T-helper 1 cell treated with Interleukin-12 subunit alpha and Interleukin-12 subunit beta and Interleukin-4 antibody, amounts not matched to agents 30 μg/mL and 1 μg/mL, for 36 hours (primary cell): ENCODE measurements around the gene SLAMF6.
A peak's percentile ranks its signal among the peaks of the same experiment; 100 is the strongest.
"Not testable (repeated sequence)": the region's sequence is repeated elsewhere in the genome, so short reads cannot be mapped to it uniquely, and the experiment has no call there.

ENCODE experiments used
- H3K27ac Mint-ChIP-seq: one replicate; pipeline ENCODE4 v1.8.0; 2021; ENCODE audit warnings: mild to moderate bottlenecking, mixed read lengths
- H3K27me3 Mint-ChIP-seq: one replicate; pipeline ENCODE4 v1.8.0; 2021; ENCODE audit warnings: low read depth, mixed read lengths
- H3K36me3 Mint-ChIP-seq: one replicate; pipeline ENCODE4 v1.8.0; 2021; ENCODE audit warnings: low read depth, mixed read lengths
- H3K4me1 Mint-ChIP-seq: one replicate; pipeline ENCODE4 v1.8.0; 2021; ENCODE audit warnings: low read depth, mixed read lengths
- H3K4me3 Mint-ChIP-seq: one replicate; pipeline ENCODE4 v1.8.0; 2021; ENCODE audit warnings: mild to moderate bottlenecking, moderate library complexity, mixed read lengths
- H3K9me3 Mint-ChIP-seq: one replicate; pipeline ENCODE4 v1.8.0; 2021; ENCODE audit warnings: mixed read lengths

The SLAMF6 gene

DNA sequence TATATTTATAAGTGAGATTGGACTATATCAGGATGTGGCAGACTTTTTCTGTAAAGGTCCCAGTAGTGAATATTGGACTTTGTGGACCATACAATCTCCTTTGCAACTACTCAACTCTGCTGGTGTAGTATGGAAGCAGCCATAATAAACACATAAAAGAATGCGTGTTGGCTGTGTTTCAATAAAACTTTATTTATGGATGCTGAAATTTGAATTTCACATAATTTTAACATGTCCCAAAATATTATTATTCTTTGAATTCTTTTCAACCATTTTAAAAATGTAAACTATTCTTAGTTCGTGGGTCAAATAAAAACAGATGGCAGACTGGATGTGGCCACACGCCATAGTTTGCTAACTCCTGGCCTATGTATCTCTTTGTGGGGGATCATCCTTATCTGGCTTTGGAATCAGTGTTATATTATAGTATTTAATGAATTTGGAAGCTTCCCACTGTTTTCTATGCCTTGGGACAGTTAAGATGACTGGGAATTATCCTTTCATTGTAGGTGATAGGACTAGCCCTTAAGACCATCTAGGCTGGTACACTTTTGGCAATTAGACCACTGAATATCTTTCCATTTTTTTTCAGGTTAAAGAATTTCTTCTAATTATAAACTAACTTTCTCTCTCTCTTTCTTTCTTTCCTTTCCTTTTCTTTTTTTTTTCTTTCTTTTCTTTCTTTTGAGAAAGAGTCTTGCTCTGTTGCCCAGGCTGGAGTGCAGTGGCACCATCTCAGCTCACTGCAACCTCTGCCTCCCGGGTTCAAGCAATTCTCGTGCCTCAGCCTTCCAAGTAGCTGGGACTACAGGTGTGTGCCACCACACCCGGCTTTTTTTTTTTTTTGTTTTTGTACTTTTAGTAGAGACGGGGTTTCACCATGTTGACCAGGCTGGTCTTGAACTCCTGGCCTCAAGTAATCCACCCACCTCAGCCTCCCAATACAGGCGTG is 14.9 kb upstream of the SLAMF6 start:
- no peak overlapping the region for H3K4me3 Mint-ChIP-seq
- H3K27me3 Mint-ChIP-seq = no peaks in the 10 kb centered on the region
- peaks cover 31% of the 10 kb centered on the region for H3K9me3 Mint-ChIP-seq
- peaks cover 16% of the 10 kb centered on the region for H3K36me3 Mint-ChIP-seq
- H3K4me1 Mint-ChIP-seq = peaks cover 31% of the 10 kb centered on the region
- H3K27ac Mint-ChIP-seq = no peak overlapping the region

DNA sequence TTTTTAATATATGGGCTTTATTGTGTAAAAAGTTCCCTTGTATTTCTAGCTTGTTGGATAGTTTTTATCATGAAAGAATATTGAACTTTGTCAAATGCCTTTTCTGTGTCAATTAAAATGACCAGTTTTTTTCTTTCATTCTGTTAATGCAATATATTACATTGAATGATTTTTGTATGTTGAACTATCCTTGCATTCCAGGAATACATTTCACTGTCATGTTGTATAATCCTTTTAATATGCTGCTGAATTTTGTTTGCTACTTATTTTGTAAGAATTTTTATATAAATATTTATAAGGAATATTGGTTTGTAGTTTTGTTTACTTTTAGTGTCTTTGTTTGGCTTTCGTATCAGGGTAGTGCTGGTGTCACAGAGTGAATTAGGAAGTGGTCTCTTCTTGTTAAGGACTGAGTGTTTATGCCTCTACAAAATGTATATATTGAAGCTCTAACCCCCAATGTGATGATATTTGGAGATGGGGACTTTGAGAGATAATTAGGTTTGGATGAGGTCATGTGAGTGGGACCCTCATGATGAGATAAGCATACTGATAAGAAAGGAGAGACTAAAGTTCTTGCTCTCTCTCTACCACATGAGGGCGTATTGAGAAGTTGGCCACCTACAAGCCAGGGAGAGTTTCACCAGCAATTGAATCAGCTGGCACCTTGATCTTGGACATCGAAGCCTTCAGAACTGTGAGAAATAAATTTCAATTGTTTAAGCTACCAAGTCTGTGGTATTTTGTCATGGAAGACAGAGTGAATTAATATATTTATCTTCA is 12.0 kb upstream of the SLAMF6 start:
- Mint-ChIP-seq H3K4me3 (no peak overlapping the region), H3K4me1 (peaks cover 15% of the 10 kb centered on the region), H3K9me3 (peaks cover 37% of the 10 kb centered on the region), H3K27me3 (no peaks in the 10 kb centered on the region), H3K36me3 (peaks cover 22% of the 10 kb centered on the region), H3K27ac (no peak overlapping the region)

DNA sequence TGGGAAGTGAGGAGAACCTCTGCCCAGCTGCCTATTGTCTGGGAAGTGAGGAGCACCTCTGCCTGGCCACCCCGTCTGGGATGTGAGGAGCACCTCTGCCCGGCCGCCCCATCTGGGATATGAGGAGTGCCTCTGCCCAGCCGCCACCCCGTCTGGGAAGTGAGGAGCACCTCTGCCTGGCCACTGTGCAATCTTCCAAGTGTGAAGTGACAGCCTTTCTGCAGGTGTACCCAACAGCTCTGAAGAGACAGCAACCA is 9.4 kb upstream of the SLAMF6 start:
- H3K4me3 Mint-ChIP-seq, H3K27ac Mint-ChIP-seq, H3K27me3 Mint-ChIP-seq: not testable (repeated sequence)
- peaks cover 37% of the 10 kb centered on the region for H3K36me3 Mint-ChIP-seq
- peaks cover 18% of the 10 kb centered on the region for H3K4me1 Mint-ChIP-seq
- peaks cover 53% of the 10 kb centered on the region for H3K9me3 Mint-ChIP-seq

DNA sequence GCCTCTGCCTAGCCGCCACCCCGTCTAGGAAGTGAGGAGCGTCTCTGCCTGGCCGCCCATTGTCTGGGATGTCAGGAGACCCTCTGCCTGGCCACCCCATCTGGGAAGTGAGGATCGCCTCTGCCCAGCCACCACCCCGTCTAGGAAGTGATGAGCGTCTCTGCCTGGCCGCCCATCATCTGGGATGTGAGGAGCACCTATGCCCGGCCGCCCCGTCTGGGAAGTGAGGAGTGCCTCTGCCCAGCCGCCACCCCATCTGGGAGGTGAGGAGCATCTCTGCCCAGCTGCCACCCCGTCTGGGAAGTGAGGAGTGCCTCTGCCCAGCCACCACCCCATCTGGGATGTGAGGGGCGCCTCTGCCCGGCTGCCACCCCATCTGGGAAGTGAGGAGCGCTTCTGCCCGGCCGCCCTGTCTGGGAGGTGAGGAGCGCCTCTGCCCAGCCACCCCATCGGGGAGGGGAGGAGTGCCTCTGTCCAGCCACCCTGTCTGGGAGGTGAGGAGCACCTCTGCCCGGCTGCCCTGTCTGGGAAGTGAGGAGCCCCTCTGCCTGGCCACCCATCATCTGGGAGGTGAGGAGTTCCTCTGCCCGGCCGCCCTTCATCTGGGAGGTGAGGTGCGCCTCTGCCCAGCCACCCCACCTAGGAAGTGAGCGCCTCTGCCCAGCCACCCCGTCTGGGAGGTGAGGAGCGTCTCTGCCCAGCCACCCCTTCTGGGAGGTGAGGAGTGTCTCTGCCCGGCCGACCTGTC is 8.9 kb upstream of the SLAMF6 start:
- Mint-ChIP-seq H3K36me3 (peaks cover 40% of the 10 kb centered on the region), H3K9me3 (peaks cover 55% of the 10 kb centered on the region), H3K4me1 (peaks cover 21% of the 10 kb centered on the region)
- H3K27me3 Mint-ChIP-seq, H3K4me3 Mint-ChIP-seq, H3K27ac Mint-ChIP-seq: not testable (repeated sequence)

DNA sequence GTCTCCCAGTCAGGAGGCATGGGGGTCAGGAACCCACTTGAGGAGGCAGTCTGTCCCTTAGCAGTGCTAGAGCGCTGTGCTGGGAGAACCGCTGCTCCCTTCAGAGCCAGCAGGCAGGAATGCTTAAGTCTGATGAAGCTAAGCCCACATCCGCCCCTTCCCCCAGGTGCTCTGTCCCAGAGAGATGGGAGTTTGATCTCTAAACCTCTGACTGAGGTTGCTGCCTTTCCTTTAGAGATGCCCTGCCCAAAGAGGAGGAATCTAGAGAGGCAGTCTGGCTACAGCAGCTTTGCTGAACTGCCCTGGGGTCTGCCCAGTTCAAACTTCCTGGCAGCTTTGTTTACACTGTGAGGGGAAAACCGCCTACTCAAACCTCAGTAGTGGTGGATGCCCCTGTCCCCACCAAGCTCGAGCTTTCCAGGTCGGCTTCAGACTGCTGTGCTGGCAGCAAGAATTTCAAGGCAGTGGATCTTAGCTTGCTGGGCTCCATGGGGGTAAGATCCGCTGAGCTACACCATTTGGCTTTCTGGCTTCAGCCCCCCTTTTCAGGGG is 6.4 kb upstream of the SLAMF6 start:
- H3K27me3 Mint-ChIP-seq, H3K4me3 Mint-ChIP-seq, H3K27ac Mint-ChIP-seq: not testable (repeated sequence)
- Mint-ChIP-seq H3K4me1 (peaks cover 24% of the 10 kb centered on the region), H3K36me3 (peaks cover 41% of the 10 kb centered on the region), H3K9me3 (peaks cover 47% of the 10 kb centered on the region)

DNA sequence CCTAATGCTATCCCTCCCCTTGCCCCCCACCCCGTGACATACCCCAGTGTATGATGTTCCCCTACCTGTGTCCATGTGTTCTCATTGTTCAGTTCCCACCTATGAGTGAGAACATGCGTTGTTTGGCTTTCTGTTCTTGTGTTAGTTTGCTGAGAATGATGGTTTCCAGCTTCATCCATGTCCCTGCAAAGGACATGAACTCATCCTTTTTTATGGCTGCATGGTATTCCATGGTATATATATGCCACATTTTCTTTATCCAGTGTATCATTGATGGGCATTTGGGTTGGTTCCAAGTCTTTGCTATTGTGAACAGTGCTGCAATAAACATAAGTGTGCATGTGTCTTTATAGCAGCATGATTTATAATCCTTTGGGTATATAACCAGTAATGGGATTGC is 734 bp upstream of the SLAMF6 start:
- H3K4me3 Mint-ChIP-seq, H3K27me3 Mint-ChIP-seq: not testable (repeated sequence)
- H3K9me3 Mint-ChIP-seq = peaks cover 33% of the 10 kb centered on the region
- H3K4me1 Mint-ChIP-seq = peaks cover 52% of the 10 kb centered on the region
- peak overlapping the region; percentile 45 for H3K27ac Mint-ChIP-seq
- H3K36me3 Mint-ChIP-seq = peaks cover 32% of the 10 kb centered on the region

DNA sequence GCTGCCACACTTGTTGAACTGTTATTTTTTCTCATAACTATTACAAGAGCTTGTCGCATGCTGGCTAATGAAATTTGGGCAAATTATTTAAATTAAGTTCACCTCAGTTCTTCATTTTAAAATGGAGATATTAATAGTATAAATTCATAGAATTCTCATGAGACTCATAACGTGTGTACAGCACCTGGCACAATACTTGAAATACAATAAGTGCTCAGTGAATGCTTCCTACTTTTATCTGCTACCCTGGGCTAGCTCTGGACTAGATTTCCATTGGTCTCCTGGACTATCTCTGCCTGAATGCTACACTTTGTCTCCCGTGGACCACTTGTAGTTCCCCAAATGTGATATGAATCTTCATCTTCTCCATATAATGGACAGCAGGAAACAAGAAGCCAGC is 919 bp downstream of the SLAMF6 start:
- no peaks in the 10 kb centered on the region for H3K27me3 Mint-ChIP-seq
- peaks cover 54% of the 10 kb centered on the region for H3K4me1 Mint-ChIP-seq
- H3K36me3 Mint-ChIP-seq = peaks cover 31% of the 10 kb centered on the region
- peak overlapping the region; percentile 89 for H3K27ac Mint-ChIP-seq
- peak overlapping the region; percentile 85 for H3K4me3 Mint-ChIP-seq
- peaks cover 20% of the 10 kb centered on the region for H3K9me3 Mint-ChIP-seq

DNA sequence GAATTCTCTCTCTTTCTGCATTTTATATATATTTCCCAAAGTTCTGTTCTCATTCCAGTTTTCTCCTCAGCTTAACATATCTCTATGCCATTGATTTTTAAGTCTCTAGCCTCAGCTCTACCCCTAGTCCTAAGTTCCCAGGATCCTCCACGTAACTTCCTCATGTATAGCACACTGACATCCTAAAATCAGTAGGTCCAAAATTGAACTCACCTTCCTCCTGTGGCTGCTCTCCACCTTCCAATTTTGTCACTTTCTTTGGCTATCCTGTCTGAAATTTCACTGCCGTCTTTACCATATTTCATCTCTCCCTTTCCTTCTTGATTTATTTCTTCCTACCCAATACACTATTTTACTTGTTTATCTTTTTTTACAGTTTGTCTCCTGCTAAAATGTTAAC is 1.5 kb downstream of the SLAMF6 start:
- H3K4me1 Mint-ChIP-seq = peaks cover 56% of the 10 kb centered on the region
- peak overlapping the region; percentile 89 for H3K27ac Mint-ChIP-seq
- H3K27me3 Mint-ChIP-seq = no peaks in the 10 kb centered on the region
- H3K36me3 Mint-ChIP-seq = peaks cover 31% of the 10 kb centered on the region
- peak overlapping the region; percentile 85 for H3K4me3 Mint-ChIP-seq
- peaks cover 15% of the 10 kb centered on the region for H3K9me3 Mint-ChIP-seq

DNA sequence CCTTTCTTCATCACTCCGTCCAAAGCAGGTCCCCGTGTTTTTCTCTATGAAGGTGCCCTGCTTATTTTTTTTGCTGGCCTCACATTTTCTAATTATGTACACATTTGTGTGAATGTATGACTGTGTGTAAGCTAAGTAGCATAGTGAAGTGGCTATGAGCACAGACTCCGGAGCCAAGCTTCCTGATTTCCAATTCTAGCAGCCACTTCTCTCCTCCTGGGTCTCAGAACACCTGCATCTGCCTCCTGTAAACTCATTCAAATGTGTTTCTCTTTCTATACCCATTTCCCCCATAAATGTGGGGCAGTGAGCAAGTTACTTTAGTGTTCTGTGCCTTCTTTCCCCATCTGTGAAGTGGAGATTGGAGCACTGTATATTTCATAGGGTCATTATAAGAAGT is 2.1 kb downstream of the SLAMF6 start:
- Mint-ChIP-seq H3K36me3 (peaks cover 31% of the 10 kb centered on the region), H3K9me3 (peaks cover 12% of the 10 kb centered on the region), H3K4me3 (peak overlapping the region; percentile 85), H3K27ac (peak overlapping the region; percentile 89), H3K4me1 (peaks cover 61% of the 10 kb centered on the region), H3K27me3 (no peaks in the 10 kb centered on the region)

DNA sequence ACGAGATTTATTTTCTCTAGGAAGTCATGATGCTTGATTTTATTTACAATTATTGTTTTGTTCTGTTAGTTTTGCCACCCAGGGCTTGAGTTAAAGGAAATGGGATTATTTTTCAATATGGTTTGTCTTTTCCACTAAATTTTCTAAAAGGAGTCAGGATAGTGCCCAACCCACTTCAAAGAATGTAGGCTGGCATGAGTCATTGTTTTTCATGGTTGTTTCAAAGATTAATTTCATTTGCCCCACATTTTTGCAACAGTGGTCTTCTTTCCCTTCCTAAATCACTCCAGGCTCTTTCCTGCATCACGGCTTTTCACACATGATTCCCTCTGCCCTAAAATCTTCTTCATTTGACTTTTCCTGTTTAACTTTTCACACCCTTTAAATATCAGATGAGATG is 2.5 kb downstream of the SLAMF6 start:
- Mint-ChIP-seq H3K4me1 (peaks cover 65% of the 10 kb centered on the region), H3K36me3 (peaks cover 33% of the 10 kb centered on the region), H3K27ac (peak overlapping the region; percentile 89), H3K9me3 (peaks cover 11% of the 10 kb centered on the region), H3K27me3 (no peaks in the 10 kb centered on the region), H3K4me3 (peak overlapping the region; percentile 85)

DNA sequence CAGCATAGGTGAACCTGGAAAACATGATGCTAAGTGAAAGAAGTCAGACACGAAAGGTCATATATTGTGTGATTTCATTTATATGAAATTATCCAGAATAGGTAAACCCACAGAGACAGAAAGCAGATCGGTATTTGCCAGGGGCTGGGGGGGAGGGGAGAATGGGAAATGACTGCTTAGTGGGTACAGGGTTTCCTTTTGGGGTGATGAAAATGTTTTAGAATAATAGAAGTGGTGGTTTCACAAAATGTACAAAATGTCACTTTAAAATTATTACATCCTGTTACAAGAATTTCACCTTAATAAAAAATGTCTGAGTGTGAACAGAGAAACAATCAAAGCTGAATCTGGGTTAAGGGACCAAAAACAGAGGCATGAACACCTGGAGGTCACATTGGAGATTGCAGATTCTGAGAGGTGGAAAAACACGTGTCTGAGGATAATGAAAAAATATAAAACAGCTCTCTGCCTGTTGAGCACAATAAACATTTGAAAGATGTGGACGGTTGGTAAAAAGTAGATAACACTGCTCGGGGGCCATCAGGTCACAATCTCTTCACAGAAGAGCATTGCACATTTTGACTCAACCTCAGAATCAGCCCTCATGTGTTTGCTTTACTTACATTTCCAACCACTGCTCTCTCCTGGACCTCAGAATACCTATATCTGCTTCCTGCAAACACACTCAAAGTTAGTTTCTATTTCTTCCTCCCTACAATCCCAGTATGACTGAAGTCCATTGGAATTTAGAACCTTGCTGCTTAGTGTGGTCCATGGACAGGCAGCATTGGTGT is 3.2 kb downstream of the SLAMF6 start:
- peaks cover 72% of the 10 kb centered on the region for H3K4me1 Mint-ChIP-seq
- peaks cover 6% of the 10 kb centered on the region for H3K9me3 Mint-ChIP-seq
- peaks cover 32% of the 10 kb centered on the region for H3K36me3 Mint-ChIP-seq
- no peaks in the 10 kb centered on the region for H3K27me3 Mint-ChIP-seq
- peak overlapping the region; percentile 89 for H3K27ac Mint-ChIP-seq
- peak overlapping the region; percentile 85 for H3K4me3 Mint-ChIP-seq

DNA sequence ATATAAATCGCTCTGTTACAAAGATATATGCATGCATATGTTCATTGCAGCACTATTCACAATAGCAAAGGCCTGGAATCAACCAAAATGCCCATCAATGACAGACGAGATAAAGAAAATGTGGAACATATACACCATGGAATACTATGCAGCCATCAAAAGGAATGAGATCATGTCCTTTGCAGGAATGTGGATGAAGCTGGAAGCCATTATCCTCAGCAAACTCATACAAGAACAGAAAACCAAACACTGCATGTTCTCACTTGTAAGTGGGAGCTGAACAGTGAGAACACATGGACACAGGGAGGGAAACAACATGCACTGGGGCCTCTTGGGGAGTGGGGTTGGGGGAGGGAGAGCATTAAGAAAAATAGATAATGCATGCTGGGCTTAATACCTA is 5.5 kb downstream of the SLAMF6 start:
- Mint-ChIP-seq H3K36me3 (peaks cover 53% of the 10 kb centered on the region), H3K4me1 (peaks cover 67% of the 10 kb centered on the region), H3K9me3 (peaks cover 24% of the 10 kb centered on the region)
- H3K27ac Mint-ChIP-seq, H3K27me3 Mint-ChIP-seq, H3K4me3 Mint-ChIP-seq: not testable (repeated sequence)

DNA sequence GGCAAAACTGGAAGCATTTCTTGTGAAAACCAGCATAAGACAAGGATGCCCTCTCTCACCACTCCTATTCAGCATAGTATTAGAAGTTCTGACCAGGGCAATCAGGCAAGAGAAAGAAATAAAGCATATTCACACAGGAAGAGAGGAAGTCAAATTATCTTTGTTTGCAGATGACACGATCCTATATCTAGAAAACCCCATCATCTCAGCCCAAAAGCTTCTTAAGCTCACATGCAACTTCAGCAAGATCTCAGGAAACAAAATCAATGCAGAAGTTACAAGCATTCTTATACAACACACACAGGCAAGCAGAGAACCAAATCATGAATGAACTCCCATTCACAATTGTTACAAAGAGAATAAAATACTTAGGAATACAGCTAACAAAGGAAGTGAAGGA is 7.1 kb downstream of the SLAMF6 start:
- Mint-ChIP-seq H3K27ac (peak overlapping the region; percentile 7), H3K4me3 (peak overlapping the region; percentile 28), H3K9me3 (peaks cover 32% of the 10 kb centered on the region), H3K4me1 (peaks cover 55% of the 10 kb centered on the region), H3K36me3 (peaks cover 63% of the 10 kb centered on the region)
- H3K27me3 Mint-ChIP-seq = not testable (repeated sequence)

DNA sequence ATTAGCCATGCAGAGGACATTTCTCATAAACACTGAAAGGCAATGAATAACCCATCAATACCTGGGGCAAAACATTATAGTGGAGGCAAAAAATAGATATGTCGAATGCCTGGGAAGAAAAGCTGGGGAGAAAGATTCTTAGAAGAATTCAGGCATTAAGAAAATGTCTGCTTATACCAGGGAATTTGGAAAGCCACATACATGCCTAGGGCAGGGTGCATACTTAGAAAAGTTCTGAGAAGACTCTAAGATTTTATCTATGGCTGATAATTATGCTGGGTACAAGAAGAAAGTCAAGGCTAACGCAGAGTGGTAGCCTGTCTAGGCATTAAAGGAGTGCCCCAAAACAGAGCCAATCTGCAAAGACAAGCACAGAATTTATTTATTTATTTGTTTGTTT is 18.4 kb downstream of the SLAMF6 start:
- peaks cover 85% of the 10 kb centered on the region for H3K36me3 Mint-ChIP-seq
- H3K27ac Mint-ChIP-seq = no peak overlapping the region
- H3K9me3 Mint-ChIP-seq = peaks cover 63% of the 10 kb centered on the region
- peaks cover 11% of the 10 kb centered on the region for H3K4me1 Mint-ChIP-seq
- H3K4me3 Mint-ChIP-seq = no peak overlapping the region
- H3K27me3 Mint-ChIP-seq = no peaks in the 10 kb centered on the region
